EL (cell line): ENCODE results near the gene CIZ1.
"Not testable (repeated sequence)": the region's sequence is repeated elsewhere in the genome, so short reads cannot be mapped to it uniquely, and the experiment has no call there.

Experiments used
- DNase-seq: peaks from one replicate; pipeline ENCODE4 v3.0.0-alpha.2; 2016

CIZ1 gene

GRCh38 chr9:128191406-128192046 lies at the start of gene CIZ1:
Gene CIZ1, minus strand, starts transcription at chr9:128191572. Its CDS starts 715 bp downstream, at chr9:128190857.
- peak; percentile 77 for DNase-seq

GRCh38 chr9:128233817-128234406 lies 42.5 kb upstream of the CIZ1 start:
- no peak for DNase-seq

GRCh38 chr9:128232528-128233428 lies 41.4 kb upstream of the CIZ1 start:
- DNase-seq, result no peak

- DNase-seq, result no peak
Observed at GRCh38 chr9:128231638-128232527, 40.5 kb upstream of the CIZ1 start.

- not testable (repeated sequence) for DNase-seq
Observed at GRCh38 chr9:128230897-128231296, 39.5 kb upstream of the CIZ1 start.

GRCh38 chr9:128226412-128226801 lies 35.0 kb upstream of the CIZ1 start:
- DNase-seq, result no peak

GRCh38 chr9:128225770-128226411 lies 34.5 kb upstream of the CIZ1 start:
- no peak for DNase-seq

- DNase-seq, result no peak
Observed at GRCh38 chr9:128224877-128225276, 33.5 kb upstream of the CIZ1 start.

- no peak for DNase-seq
Observed at GRCh38 chr9:128222880-128223670, 31.7 kb upstream of the CIZ1 start.

GRCh38 chr9:128222026-128222425 lies 30.7 kb upstream of the CIZ1 start:
- DNase-seq, result no peak

GRCh38 chr9:128219831-128220230 lies 28.5 kb upstream of the CIZ1 start:
- no peak for DNase-seq

- peak; percentile 46 for DNase-seq
Observed at GRCh38 chr9:128218518-128219389, 27.4 kb upstream of the CIZ1 start.

GRCh38 chr9:128218172-128218517 lies 26.8 kb upstream of the CIZ1 start:
- no peak for DNase-seq

GRCh38 chr9:128216781-128217553 lies 25.6 kb upstream of the CIZ1 start:
- no peak for DNase-seq

GRCh38 chr9:128215491-128216409 lies 24.4 kb upstream of the CIZ1 start:
- DNase-seq, result peak; percentile 81

- peak; percentile 41 for DNase-seq
Observed at GRCh38 chr9:128214571-128215490, 23.5 kb upstream of the CIZ1 start.

GRCh38 chr9:128213746-128214497 lies 22.6 kb upstream of the CIZ1 start:
- no peak for DNase-seq
